Fibroblast of the conjunctiva (primary cell): ENCODE results near the gene STAG2.
"Not testable (repeated sequence)": the region's sequence is repeated elsewhere in the genome, so short reads cannot be mapped to it uniquely, and the experiment has no call there.

Experiments used
- DNase-seq: peaks from one replicate; pipeline ENCODE4 v3.0.0-alpha.2; 2010; ENCODE audit warnings: low read depth

The STAG2 gene

DNA sequence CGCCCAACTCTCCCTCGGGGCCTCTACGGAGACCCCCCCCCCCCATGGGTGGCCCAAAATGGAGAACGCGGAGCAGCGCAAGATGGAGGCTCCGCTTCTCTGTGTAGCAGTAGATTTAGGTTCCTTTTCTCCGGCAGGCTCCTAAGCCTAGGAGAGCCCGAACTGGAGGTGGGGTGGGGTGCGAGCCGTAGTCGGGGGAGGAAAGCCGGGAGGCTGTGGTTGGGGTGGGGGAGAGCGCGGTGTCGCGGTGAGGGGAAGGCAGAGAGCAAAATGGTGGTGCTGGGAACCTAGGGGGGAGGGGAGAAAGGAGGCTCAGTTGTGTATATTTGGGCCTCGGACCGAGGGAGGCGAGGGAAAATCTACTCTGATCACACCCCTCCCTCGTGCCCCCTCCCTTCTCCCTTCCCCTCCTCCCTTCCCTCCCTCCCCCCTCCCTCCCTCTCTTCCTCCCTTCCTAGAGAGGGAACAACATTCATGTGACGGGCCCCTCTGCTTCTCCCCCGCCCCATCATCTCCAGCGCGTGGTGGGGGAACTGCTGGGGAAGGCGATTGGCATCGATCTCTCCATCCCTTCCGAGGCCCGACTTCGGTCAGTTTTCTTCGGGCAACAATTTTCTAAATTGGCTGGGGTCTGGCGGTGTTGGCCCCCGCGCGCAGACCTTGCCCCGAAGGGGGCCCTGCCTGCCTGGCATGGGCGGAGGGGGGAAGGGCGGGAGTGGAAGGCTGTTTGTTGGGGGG is at the start of gene STAG2:
Gene STAG2 (plus strand): TSS at position 439 of the 738 bp plus-strand sequence. CDS start 60,922 bp downstream, outside the sequence.
- peak; percentile 84 for DNase-seq

DNA sequence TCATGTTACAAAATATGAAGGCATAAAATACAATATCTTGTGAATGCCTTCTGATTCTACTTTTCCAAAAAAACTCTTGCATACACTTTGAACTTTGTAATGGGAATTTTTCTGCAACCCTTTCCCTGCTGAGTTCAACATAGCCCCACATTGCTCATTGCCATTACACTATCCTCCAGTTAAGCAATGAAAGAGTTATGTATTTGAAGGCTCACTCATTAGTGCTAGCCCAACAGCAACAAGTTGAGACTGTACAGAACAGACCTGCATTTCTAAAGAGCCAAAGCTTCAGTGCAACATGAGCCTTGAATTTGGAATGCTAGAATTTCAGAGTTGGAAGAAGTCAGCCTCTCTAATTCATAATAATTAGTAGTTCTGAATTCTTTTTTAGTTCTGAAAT is 44.4 kb upstream of the STAG2 start:
- no peak for DNase-seq

DNA sequence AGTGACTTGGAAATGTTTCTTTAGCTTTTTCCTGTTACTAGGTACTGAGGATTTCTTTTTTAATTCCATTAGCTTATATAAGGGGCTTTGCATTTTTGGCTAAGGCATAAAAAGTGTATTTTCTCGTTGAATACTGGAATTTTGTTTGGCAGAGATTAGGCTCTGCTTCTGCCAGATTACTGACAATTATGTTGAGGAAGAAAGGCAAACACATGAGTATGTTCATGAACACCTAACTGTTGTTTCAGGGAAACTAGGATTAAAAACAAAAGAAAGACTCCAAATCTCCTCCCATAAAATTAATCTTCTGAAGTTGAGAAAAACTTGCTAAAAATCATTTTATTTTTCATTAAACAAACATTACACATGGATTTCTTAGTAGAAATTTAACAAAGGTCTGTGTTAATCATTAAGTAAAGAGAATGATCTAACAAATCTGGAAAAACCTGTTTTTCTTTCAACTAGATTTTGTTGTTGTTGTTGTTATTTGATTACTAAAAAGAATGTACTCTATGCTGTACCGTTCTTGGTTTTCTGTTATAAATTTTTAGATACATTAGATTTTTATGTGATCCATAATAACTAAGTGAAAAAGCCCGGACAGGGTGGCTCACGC is 43.3 kb upstream of the STAG2 start:
- no peak for DNase-seq

DNA sequence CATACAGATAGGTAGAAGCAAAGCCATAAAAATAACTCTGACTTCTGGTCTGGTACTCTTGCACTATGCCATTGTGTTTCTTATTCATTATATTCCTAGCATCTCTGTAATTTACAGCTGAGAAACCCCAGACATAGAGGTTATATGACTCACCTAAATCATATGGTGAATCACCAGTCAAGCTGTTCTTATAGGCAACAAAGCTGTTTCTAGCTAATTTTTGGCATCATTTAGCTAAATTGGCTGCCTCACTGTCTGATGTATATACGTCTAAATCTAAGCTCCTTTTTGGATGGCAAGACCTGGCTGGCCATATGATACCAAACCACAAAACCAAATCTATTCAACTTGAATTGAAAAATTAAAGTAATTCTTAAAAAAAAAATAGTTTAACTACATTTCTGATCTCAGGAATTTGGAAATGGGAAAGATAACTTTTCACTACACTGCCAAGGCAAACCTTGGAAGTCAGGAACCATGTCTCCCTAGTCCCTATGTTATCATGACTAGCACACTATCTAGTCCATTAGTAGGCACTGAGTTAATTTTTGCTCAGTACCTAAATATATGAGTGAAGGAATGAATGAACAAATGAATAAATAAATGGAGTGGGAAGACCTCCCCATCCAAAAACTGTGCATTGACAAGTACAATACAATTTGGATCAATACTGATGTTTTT is 41.3 kb upstream of the STAG2 start:
- peak; percentile 33 for DNase-seq

DNA sequence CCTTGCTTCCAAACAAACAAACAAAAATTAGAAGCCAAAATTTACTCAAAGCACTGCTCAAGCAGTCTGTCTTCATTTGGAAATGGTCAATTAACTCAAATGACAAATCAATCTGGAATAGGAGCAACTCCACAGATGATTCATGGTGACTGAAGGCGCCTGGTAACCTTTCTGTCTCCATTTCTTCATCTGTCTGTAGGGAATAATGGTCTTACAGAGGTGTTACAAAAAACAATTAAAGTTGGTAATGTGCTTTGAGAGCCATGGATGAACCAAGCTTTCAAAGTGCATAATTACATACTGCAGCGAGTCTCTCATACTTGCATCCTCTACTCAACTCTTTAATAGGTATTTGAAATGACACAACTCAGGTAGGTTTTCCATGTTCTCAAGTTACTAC is 38.3 kb upstream of the STAG2 start:
- DNase-seq: no peak

DNA sequence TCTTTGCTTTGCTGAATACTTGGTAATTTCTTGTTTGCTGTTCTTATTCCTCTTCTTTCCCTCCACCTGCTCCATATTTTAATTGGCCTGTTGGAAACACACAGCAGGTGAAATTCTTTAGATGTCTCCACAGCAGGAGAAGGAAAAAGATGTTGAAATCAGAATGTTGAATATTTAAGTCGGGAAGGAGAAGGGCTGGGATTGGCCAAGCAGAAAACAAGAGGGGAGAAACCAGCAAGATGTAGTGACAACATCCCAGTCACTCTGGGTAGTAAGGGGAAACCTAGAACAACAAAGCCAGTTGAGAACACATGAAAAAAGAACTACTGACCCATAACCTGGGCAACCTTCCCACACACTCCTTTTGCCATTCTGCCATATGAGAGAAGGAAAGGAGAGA is 37.3 kb upstream of the STAG2 start:
- DNase-seq: no peak

DNA sequence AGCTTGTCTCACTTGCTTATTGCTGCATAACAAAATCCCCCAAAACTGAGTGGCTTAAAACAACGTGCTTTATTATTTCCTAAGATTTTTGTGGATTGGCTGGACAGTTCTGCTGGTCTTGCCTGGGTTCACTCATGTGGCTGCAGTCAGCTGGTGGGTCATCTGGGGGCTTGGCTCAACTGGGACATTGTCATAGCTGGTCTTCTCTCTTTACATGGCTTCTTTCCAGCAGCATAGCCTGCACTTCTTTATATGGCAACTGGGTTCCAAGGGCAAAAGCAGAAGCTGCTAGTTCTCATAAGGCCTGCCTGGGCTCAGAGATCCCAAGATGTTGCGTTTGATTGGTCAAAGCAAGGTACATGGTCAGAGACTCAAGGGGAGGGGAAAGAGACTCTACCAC is 33.7 kb upstream of the STAG2 start:
- DNase-seq: no peak

DNA sequence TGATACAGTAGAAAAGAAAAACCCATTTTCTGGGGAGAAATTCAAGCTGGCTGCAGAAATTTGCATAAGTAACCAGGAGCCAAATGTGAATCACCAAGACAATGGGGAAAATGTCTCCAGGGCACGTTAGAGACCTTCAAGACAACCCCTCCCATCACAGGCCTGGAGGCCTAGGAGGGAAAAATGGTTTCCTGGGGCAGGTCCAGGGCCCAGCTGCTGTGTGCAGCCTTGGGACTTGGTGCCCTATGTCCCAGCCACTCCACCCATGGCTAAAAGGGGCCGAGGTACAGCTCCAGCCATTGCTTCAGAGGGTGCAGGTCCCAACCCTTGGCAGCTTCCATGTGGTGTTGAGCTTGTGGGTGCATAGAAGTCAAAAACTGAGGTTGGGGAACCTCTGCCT is 29.5 kb upstream of the STAG2 start:
- DNase-seq: not testable (repeated sequence)

DNA sequence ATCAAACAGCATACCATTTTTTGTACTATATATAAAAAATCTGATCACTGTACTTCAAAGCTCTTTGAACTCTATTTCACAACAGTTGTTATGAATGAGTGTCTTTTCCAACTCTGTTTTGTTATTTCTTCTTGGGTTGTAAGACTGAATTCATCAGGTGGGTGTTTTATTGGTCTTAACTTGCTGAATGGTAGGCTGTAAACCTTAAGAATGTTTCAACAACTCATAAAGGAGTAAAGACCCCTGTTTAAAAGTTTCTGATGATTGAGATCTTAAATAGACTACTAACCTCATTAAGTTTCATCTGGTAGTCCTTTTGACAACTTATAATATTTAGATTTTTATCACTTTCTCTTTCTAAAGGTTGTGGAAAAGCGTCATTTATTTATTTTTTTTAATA is 18.4 kb upstream of the STAG2 start:
- DNase-seq: no peak

DNA sequence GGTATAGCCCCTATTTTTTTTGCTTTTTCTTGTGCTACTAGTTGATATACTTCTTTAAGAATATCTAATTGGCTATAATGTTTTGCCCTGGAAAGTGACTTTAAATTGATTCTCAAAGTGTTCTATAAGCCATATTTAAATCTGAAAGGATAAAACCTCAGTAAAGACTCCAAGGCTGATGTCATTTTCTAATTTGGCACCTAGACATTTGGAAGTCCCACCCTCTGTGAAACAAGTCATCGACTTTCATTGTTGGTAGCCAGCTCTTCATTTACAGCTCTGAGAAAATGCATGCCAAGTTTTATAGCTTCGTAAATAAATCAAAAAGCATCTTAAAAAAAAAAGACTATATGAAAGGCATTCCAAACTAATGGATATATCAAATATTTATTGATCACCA is 18.0 kb upstream of the STAG2 start:
- no peak for DNase-seq

DNA sequence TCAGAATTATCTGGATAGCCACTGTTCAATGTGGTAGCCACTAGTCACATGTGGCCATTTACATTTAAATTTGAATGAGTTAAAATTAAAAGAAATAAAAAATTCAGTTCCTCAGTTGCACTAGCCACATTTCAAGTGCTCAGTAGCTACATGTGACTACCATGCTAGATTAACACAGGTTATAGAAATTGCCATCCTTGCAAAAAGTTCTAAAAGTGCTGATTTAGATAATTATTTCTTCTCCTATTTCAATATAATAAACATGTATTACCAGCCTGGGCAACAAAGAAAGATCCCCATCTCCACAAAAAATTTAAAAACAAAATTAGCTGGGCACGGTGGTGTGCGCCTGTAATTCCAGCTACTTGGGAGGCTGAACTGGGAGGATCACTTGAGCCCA is 11.7 kb upstream of the STAG2 start:
- DNase-seq: no peak

DNA sequence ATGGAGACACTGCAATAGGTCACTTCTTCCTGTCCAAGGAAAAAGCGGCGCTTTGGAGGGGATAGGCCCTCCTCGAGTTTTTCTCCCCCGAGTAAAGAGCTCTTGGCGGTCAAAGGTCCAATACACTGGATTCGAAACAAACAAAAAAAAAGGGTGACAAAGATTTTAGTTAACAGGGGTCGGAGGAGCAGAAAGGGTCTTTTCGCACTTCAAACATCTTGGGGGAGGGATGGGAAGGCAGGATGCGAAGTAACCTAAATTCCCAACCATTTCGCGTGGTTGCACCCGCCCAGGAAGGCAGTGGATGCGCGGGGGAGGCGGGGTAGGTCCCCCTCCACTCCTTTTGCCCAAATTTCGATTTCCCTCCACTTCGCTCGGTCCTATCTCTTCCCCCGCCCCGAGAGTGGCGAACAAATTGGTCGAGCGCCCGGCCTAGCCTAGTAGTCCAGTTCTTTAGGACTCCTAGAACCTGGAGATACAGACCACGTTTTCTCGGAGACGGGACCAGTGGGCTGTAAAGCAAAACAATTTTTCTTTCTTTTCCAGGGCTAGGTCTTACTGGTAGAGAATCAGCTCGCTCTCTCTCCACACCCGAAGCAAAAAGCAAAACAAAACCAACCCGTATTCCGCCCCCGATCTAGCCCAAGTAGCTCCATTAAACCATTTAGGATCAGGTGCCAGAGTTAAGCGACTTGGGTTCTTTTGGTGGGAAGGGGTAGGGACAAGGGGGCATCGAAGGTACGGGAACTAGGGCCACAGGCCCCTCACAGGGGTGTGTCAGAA is 2.0 kb upstream of the STAG2 start:
- no peak for DNase-seq

DNA sequence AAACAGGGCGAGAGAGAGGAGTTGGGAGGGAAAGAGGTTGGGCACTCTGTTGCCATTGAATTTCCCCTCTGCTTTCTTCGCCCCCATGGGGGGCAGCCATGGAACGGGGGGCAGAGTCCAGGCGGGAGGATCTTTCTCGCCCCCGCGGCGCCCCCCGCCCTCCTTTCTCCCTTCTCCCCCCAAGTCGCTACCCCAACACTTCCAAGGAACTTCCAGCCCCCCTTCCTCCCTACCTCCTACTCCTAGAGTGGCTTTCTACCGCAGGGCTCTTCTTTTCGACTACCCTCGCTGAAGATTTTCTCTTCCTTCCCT is 594 bp upstream of the STAG2 start:
- DNase-seq: no peak

DNA sequence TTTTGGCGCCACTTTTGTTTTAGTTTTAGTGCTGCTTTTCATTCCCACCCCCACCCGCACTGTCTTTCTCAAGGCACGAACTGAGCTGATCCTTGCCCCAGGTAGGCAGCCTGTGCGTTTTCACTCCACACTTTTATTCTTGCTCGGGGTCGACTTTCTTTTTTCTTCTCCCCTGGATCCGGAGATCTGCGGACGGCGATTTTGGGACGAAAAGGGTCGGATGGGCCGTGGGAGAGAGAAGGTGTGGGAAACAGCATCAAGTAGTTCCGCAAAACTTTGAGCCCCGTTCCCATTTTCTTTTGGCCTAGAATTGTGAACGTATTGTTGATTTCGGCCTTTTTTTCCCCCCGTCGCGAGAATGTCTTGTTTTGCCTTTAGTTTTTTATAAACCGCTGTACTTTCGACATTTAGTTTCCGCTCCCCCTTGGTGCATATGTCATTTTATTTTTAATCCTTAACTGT is 531 bp downstream of the STAG2 start:
- no peak for DNase-seq

DNA sequence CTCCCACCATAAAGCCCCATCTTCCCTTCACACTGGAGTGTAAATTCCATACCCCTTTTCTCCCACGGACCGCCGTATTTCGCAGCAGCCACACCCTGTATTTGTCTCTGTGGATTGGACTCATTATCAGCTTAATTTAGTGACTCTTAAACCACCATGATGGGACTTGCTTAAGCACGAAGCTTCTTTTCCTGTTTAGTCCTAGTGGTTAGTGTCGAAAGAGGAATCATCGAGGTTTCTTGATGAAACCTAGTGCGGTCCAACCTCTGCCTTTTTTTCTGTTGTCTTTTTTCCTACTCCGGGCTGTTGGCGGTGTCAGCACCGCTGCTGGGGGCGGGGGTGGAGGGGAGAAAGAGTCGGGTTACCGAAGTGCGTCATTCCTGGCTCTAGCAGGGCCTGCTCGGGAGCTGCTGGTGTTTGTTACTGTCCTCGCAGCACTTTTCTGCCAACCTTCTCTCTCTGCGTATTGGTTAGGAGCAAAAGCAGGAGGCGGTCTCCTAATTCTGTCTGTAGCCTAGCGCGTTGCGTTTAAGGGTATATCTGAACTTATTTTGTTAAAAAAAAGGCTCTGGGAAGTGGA is 1.4 kb downstream of the STAG2 start:
- DNase-seq: peak; percentile 90

DNA sequence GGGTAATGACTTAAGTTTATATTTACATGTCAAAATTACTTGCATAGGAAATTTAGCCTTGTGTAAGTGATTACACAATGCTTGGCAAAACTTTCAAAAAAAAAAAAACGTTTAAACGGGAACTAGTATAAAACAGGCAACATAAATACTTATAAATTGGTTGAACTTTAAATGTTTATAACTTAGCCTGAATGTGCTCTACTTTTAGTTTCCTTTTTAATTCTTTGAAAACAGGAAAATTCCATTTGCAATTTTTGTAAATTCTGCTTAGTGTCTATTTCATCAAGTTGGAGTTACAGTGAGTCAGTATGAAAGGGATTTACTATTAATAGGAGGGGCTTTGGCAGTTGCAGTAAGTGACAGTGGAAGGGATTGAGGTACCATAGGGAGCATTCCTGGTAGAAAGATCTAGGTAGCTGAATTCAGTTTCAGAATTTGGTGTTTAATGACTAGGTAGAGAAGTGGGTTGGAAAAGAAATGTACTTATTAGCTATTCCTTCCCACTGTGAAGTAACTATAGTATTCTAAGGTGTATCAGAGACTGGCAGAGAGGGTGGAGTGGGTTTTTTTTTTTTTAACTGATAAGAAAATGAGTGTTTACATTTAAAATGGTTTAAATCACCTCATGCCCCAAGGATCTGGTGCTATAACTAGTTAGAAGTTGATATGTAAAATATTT is 2.8 kb downstream of the STAG2 start:
- DNase-seq: no peak

DNA sequence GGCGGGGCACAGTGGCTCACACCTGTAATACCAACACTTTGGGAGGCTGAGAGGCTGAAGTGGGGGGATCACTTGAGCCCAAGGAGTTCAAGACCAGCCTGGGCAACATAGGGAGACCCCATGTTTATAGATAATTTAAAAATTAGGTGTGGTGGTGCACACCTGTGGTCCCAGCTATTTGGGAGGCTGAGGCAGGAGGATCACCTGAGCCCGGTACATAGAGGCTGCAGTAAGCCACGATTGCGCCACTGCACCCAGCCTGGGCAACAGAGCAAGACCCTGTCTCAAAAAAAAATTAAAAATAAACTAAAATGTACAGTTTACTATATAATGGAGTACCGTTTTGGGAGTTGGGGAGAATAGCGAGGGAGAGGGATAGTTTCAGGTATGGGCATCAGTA is 4.2 kb downstream of the STAG2 start:
- no peak for DNase-seq

DNA sequence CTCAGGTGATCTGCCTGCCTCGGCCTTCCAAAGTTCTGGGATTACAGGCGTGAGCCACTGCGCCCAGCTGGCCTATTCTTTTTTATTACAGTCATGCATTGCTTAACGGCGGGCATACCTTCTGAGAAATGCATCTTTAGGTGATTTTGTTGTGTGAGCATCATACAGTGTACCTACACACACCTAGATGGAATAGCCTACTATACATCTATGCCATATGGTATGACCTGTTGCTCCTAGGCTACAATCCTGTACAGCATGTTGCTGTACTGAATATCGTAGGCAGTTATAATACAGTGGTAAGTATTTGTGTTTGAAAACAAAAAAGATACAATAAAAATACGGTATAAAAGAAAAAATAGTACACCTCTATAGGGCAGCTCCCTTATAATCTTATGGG is 6.0 kb downstream of the STAG2 start:
- no peak for DNase-seq

DNA sequence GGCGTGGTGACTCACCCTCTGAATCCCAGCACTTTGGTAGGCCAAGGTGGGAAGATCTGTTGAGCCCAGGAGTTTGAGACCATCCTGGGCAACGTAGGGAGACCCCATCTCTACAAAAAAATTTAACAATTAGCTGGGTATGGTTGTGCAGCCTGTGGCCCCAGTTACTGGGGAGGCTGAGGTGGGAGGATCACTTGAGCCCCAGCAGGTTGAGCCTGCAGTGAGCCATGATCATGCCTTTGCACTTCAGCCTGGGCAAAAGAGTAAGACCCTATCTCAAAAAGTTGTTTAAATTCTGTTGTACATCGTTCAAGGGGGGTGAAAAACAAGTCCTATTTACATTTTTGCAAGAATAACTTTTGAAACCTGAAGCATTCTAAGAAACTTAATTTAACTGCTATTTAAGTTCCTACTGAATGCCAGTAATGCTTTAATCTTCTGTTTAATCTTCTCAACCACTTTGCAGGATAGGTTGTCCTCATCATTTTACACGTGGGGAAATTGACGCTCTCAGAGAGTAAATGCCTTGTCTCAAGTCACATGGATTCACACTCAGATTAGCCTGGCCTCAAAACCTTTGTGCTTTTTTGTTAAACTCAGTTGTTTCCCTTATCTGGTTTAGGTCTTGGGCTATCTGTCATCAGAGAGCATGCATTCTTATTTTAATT is 7.0 kb downstream of the STAG2 start:
- no peak for DNase-seq

DNA sequence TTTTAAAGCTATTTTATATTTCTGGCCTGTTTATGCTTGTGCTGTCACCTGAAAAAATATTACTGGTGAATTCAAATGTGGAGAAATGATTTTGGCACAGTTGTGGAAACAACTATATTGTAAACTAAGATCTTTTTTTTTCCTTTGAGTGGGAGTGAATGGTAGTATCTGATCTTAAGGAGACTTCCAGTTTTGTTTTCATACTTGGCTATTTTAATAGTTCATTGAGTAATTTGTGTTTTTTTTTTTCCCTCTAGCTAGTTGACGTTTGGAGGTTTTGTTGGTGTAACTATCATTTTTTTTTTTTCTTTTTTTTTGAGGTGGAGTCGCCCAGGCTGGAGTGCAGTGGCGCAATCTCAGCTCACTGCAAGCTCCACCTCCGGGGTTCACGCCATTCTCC is 10.5 kb downstream of the STAG2 start:
- DNase-seq: no peak

DNA sequence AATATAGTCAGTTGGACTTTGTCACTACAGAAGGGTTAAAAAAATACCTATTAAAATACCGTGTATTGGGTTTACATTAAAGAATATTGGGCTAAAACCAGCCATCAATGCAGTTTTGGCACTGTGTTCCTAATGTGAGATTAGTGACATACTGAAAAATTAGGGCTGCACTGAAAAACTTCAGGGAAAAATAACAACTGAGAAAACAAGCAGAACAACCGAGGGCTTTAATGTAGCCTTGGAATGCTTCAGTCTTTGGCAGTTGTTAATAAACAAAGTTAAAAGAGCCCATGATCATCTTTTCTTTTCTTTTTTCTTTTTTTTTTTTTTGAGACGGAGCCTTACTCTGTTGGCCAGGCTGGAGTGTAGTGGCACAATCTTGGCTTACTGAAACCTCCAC is 12.4 kb downstream of the STAG2 start:
- no peak for DNase-seq
